ENCODE results near the gene AKR7A3. TPM values are rescaled to one million over a fixed set of nuclear protein-coding genes. Genes with fewer than 3 reads are reported as not detected.
"Not testable (repeated sequence)": the region's sequence is repeated elsewhere in the genome, so short reads cannot be mapped to it uniquely, and the experiment has no call there.

AKR7A3 gene
- total RNA-seq, 4 donors from 2014 or later, result 0.50 to 2.4 (median 2.0) TPM

DNA sequence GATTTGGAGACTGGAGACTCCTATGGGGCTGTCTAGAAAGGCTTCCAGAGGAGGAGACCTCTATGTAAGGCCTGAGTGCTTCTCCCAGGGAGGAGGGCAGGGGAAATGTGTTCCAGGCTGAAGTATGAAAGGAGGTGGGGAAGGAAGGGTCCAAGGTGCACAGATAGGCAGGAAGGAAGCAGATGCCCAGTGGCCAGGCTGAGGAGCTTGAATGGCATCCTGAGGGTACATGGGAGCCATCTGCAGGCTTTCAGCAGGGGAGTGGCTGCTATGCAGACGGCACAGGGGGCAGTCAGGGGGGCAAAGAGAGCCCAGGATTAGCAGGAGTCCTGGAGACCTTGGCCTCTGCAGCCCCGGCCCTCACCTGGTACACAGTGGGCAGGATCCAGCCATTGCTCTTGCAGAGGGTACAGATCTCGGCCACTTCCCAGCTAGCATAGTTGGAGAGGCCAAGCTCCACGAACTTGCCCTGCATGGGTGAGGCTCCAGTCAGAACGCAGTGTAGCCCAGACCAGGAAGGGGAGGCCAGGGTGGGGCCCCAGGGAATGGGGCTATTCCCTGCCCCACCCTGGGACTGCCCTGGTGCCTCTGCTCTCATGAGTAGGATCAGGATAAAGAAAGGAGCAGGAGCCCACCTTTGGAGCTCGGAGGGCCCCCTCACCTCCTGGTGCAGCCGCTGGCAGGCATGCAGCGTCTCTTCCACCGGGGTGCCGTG is 19.4 kb upstream of the AKR7A3 start:
- Histone ChIP-seq H3K27me3 (no peaks in the 10 kb centered on the region), H3K4me3 (no peak overlapping the region), H3K36me3 (peaks cover 23 to 61% (median 28%) of the 10 kb centered on the region in 3 donors), H3K9me3 (no peaks in the 10 kb centered on the region), H3K4me1 (peaks cover 9 to 39% (median 14%) of the 10 kb centered on the region in 3 donors), H3K27ac (no peak overlapping the region)
- 96% methylated on average over 2 of the region's 10 CpGs; no CpG with 5 or more reads in 1 of the 2 donors for WGBS, 2 donors
- DNase-seq, result no peak
- intact Hi-C loops (cut with DNase I), result no loop called here
- no peak for TF ChIP-seq POLR2A (IDR thresholded peaks at IDR 0.05)
- TF ChIP-seq, protein P1, sequence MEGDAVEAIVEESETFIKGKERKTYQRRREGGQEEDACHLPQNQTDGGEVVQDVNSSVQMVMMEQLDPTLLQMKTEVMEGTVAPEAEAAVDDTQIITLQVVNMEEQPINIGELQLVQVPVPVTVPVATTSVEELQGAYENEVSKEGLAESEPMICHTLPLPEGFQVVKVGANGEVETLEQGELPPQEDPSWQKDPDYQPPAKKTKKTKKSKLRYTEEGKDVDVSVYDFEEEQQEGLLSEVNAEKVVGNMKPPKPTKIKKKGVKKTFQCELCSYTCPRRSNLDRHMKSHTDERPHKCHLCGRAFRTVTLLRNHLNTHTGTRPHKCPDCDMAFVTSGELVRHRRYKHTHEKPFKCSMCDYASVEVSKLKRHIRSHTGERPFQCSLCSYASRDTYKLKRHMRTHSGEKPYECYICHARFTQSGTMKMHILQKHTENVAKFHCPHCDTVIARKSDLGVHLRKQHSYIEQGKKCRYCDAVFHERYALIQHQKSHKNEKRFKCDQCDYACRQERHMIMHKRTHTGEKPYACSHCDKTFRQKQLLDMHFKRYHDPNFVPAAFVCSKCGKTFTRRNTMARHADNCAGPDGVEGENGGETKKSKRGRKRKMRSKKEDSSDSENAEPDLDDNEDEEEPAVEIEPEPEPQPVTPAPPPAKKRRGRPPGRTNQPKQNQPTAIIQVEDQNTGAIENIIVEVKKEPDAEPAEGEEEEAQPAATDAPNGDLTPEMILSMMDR (IDR thresholded peaks at IDR 0.05), result no peak

- intact Hi-C loops (cut with DNase I), result no loop called here
- peaks cover 6 to 34% (median 9%) of the 10 kb centered on the region in 3 donors for H3K4me1 ChIP-seq
- no peak overlapping the region for H3K4me3 ChIP-seq
- 89 to 100% methylated on average over 4 to 6 of the region's 6 CpGs for WGBS, 2 donors
- DNase-seq, result no peak
- peaks cover 23 to 71% (median 28%) of the 10 kb centered on the region in 3 donors for H3K36me3 ChIP-seq
- H3K27me3 ChIP-seq, result no peaks in the 10 kb centered on the region
- H3K27ac ChIP-seq, result no peak overlapping the region
- no peak for TF ChIP-seq POLR2A (IDR thresholded peaks at IDR 0.05)
- TF ChIP-seq, protein P1 (IDR thresholded peaks at IDR 0.05), result no peak
- H3K9me3 ChIP-seq, result no peaks in the 10 kb centered on the region
Observed at GRCh38 chr1:19306941-19307340, 18.4 kb upstream of the AKR7A3 start.

DNA sequence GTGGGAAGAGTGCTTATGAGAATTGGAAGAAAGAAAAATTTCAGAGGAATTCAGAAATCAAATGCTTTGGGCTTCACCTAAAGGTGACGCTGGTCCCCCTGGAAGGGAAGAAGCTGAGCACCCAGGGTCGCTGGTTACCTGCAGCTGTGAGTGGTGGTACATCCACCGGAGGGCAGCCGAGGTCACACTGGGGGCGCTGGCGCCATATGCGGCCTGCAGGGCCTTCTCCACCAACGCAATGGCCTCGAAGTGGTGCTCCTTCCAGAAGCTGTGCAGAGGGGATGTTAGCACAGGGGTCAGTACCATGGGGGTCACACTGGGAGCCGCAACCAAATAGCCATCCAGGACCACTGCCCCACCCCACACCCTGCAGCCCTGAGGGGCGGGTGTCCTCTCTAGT is 17.3 kb upstream of the AKR7A3 start:
- TF ChIP-seq POLR2A (IDR thresholded peaks at IDR 0.05), result no peak
- TF ChIP-seq, protein P1 (IDR thresholded peaks at IDR 0.05), result no peak
- DNase-seq, result no peak
- no peaks in the 10 kb centered on the region for H3K9me3 ChIP-seq
- no peak overlapping the region for H3K4me3 ChIP-seq
- no peaks in the 10 kb centered on the region for H3K27me3 ChIP-seq
- no peak overlapping the region for H3K27ac ChIP-seq
- intact Hi-C loops (cut with DNase I), result no loop called here
- peaks cover 3 to 26% (median 4%) of the 10 kb centered on the region in 3 donors for H3K4me1 ChIP-seq
- whole genome bisulfite sequencing, 2 donors, result 88 to 96% methylated on average over 7 to 9 of the region's 11 CpGs
- H3K36me3 ChIP-seq, result peaks cover 23 to 81% (median 28%) of the 10 kb centered on the region in 3 donors

GRCh38 chr1:19304081-19304480 is 15.5 kb upstream of the AKR7A3 start:
- 90 to 98% methylated on average over 8 to 9 of the region's 10 CpGs for WGBS, 2 donors
- intact Hi-C loops (cut with DNase I); H3K4me1 ChIP-seq; DNase-seq; H3K9me3 ChIP-seq; H3K27ac ChIP-seq; H3K4me3 ChIP-seq; H3K27me3 ChIP-seq: not testable (repeated sequence)
- peaks cover 23 to 85% (median 28%) of the 10 kb centered on the region in 3 donors for H3K36me3 ChIP-seq

GRCh38 chr1:19300211-19300610 is 11.6 kb upstream of the AKR7A3 start:
- Histone ChIP-seq H3K27ac (no peak overlapping the region), H3K36me3 (peaks cover 10 to 53% (median 14%) of the 10 kb centered on the region in 3 donors)
- TF ChIP-seq POLR2A (IDR thresholded peaks at IDR 0.05), result no peak
- TF ChIP-seq, protein P1 (IDR thresholded peaks at IDR 0.05), result no peak

More at GRCh38 chr1:19300211-19300610, 11.6 kb upstream of the AKR7A3 start:
- no peaks in the 10 kb centered on the region for H3K4me1 ChIP-seq
- no peak for DNase-seq
- no peaks in the 10 kb centered on the region for H3K27me3 ChIP-seq
- H3K9me3 ChIP-seq, result peaks cover 0 to 6% (median 2%) of the 10 kb centered on the region in 3 donors
- 81% methylated on average over 2 of the region's 2 CpGs; no CpG with 5 or more reads in 1 of the 2 donors for WGBS, 2 donors
- H3K4me3 ChIP-seq, result no peak overlapping the region
- intact Hi-C loops (cut with DNase I), result no loop called here
